Activated B cell treated with CpG ODN at 0.5 μM for 24 hours (primary cell): Measurements from ENCODE around the gene CUX1. TPM values are rescaled to one million over a fixed set of nuclear protein-coding genes. Genes with fewer than 3 reads are reported as not detected.
"Not testable (repeated sequence)": the region's sequence is repeated elsewhere in the genome, so short reads cannot be mapped to it uniquely, and the experiment has no call there.

ENCODE experiments used
- ATAC-seq: fragments of 200-7000 bp; cut with Tn5 transposase; one replicate; pipeline ENCODE4 v1.10.0; 2021; ENCODE audit warnings: low read depth, mild to moderate bottlenecking, moderate library complexity
- CTCF ChIA-PET: fragments of 350-600 bp; sonication (Branson Sonifier 250); formaldehyde crosslinking; loops from one replicate; lab custom pipeline; 2021; ENCODE audit warnings: antibody characterized with exemption; lab: Charles Lee
- POLR2A ChIA-PET: fragments of 350-600 bp; sonication (Branson Sonifier 250); formaldehyde crosslinking; loops from one replicate; lab custom pipeline; 2021; ENCODE audit warnings: antibody characterized with exemption; lab: Charles Lee
- DNase-seq: peaks from one replicate; pipeline ENCODE4 v3.0.0; 2022
- H3K27ac Mint-ChIP-seq: one replicate; pipeline ENCODE4 v1.8.0; 2020; ENCODE audit warnings: mixed read lengths
- H3K27me3 Mint-ChIP-seq: one replicate; pipeline ENCODE4 v1.8.0; 2021; ENCODE audit warnings: mixed read lengths
- H3K36me3 Mint-ChIP-seq: one replicate; pipeline ENCODE4 v1.8.0; 2021; ENCODE audit warnings: low read depth, mixed read lengths
- H3K4me1 Mint-ChIP-seq: one replicate; pipeline ENCODE4 v1.8.0; 2021; ENCODE audit warnings: mixed read lengths
- H3K4me3 Mint-ChIP-seq: one replicate; pipeline ENCODE4 v1.8.0; 2020; ENCODE audit warnings: mild to moderate bottlenecking, mixed read lengths
- H3K9me3 Mint-ChIP-seq: one replicate; pipeline ENCODE4 v1.8.0; 2020; ENCODE audit warnings: mixed read lengths
- intact Hi-C: fragments of 100-400 bp; cut with micrococcal nuclease; formaldehyde crosslinking; loops from one replicate; pipeline ENCODE4 v1.15.1; 2024
- total RNA-seq: library from RNA; stranded (reverse); gene quantifications from 2 replicates; pipeline ENCODE4 v1.2.3, GENCODE V29; 2022
- TF ChIP-seq, protein P1 (sequence below): fragments of 200-600 bp; IDR thresholded peaks from one replicate; pipeline ENCODE4 v1.8.0; 2022; ENCODE audit warnings: antibody characterized with exemption, mild to moderate bottlenecking

CUX1 gene
- total RNA-seq, 1 donor from 2014 or later, result 61.7 TPM

DNA sequence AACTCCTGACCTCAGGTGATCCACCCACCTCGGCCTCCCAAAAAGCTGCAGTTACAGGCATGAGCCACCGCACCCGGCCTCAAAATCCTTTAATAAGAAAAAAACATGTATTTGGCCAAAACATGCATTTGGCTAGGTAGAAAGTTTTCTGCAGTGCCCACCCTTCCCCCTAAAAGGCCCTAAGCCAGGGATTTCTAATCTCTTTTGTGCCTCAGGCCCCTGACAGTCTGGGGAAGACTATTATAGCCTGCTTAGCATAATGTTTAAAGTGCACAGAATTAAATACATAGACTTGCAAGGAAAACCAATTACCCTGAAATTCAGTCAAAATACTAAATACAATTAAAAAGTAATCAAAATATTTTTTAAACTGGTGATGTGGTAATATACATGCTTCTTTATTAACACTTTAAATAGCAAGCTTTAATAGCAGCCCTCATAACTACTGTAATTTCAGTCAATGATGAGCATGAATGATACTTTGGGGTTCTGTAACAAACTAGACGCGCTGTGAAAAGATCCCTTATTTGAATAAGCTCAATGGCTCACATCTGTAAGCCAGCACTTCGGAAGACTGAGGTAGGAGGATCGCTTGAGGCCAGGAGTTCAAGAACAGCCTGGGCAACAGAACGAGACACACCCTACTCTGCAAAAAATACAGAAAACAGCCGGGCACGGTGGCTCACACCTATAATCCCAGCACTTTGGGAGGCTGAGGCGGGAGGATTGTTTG is 508.9 kb downstream of the CUX1 start:
- Mint-ChIP-seq H3K4me3 (no peak overlapping the region), H3K9me3 (no peaks in the 10 kb centered on the region), H3K4me1 (peaks cover 25% of the 10 kb centered on the region), H3K36me3 (peaks cover 11% of the 10 kb centered on the region), H3K27me3 (no peaks in the 10 kb centered on the region), H3K27ac (no peak overlapping the region)
- intact Hi-C loops, result no loop called here
- ChIA-PET POLR2A (interaction anchor here (0.6 kb wide), 1 partner anchor 12 kb away, joined by 4 read pairs; no protein-coding TSS in a partner anchor), CTCF (interaction anchor here (0.7 kb wide), 1 partner anchor 14 kb away, joined by 3 read pairs; no protein-coding TSS in a partner anchor)
- DNase-seq (no peak), ATAC-seq (no peak)
- TF ChIP-seq, protein P1, sequence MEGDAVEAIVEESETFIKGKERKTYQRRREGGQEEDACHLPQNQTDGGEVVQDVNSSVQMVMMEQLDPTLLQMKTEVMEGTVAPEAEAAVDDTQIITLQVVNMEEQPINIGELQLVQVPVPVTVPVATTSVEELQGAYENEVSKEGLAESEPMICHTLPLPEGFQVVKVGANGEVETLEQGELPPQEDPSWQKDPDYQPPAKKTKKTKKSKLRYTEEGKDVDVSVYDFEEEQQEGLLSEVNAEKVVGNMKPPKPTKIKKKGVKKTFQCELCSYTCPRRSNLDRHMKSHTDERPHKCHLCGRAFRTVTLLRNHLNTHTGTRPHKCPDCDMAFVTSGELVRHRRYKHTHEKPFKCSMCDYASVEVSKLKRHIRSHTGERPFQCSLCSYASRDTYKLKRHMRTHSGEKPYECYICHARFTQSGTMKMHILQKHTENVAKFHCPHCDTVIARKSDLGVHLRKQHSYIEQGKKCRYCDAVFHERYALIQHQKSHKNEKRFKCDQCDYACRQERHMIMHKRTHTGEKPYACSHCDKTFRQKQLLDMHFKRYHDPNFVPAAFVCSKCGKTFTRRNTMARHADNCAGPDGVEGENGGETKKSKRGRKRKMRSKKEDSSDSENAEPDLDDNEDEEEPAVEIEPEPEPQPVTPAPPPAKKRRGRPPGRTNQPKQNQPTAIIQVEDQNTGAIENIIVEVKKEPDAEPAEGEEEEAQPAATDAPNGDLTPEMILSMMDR, result no peak

DNA sequence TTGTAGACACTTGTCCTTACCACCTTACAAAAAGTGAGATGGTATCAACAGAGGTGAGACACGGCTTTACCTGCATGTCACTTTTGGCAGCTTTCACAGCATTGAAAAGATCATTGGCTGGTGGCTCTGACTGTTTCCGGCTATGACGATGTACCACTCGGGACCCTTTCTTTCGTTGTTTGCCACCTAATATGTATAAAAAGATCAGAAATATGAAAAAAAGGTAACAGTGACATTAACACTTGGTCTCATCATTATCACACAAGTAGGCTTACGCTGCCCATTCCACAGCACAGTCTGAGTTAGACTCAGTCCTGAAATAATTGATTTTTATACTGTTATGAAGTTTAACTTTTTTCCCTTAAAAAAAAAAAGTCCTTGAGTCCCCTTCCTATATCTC is 509.8 kb downstream of the CUX1 start:
- H3K27me3 Mint-ChIP-seq, CTCF ChIA-PET, intact Hi-C loops, H3K4me3 Mint-ChIP-seq, H3K27ac Mint-ChIP-seq, ATAC-seq, DNase-seq, H3K36me3 Mint-ChIP-seq, H3K9me3 Mint-ChIP-seq: not testable (repeated sequence)
- POLR2A ChIA-PET, result interaction anchor here (0.6 kb wide), 1 partner anchor 11 kb away, joined by 4 read pairs; no protein-coding TSS in a partner anchor
- peaks cover 29% of the 10 kb centered on the region for H3K4me1 Mint-ChIP-seq

DNA sequence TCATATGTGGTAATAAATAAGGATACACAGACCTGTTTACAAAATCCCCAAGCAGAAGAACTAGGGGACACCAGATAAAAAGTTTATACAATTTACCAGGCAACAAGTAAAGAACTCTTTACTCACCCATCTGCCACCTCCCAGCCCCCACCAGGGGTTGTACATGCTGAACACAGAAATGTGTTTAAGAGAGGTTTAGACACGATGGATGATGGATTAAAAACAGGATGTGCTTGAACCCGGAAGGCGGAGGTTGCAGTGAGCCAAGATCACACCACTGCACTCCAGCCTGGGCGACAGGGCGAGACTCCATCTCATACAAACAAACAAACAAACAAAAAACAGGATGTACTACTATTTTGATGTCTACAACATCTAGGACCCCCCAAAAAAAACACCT is 511.4 kb downstream of the CUX1 start:
- H3K36me3 Mint-ChIP-seq, ATAC-seq, H3K27ac Mint-ChIP-seq, DNase-seq, H3K9me3 Mint-ChIP-seq, intact Hi-C loops, CTCF ChIA-PET, H3K4me3 Mint-ChIP-seq, H3K27me3 Mint-ChIP-seq, POLR2A ChIA-PET: not testable (repeated sequence)
- peaks cover 22% of the 10 kb centered on the region for H3K4me1 Mint-ChIP-seq

DNA sequence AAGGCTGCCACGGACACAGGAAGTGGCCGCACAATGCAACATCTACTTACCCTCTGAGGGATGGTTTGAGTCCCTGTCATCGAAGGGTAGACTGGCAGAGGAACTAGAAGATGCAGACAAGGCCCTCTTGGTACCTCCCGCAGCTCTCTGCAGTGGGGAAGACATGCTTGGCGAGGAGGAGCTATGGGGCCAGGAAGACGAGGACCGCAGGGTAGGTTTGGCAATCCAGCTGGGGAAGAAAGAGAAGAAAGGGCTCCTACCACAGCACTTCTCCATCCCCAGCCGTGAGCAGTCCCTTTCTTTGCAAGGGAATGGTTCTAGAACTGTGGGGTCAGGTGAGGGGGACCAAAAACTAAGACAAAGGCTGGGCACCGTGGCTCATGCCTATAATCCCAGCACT is 511.9 kb downstream of the CUX1 start:
- H3K36me3 Mint-ChIP-seq, CTCF ChIA-PET, intact Hi-C loops, H3K9me3 Mint-ChIP-seq, DNase-seq, H3K27me3 Mint-ChIP-seq, H3K4me3 Mint-ChIP-seq, ATAC-seq, H3K27ac Mint-ChIP-seq: not testable (repeated sequence)
- peaks cover 22% of the 10 kb centered on the region for H3K4me1 Mint-ChIP-seq
- POLR2A ChIA-PET, result interaction anchor here (1.3 kb wide), 1 partner anchor 10 kb away, joined by 3 read pairs; no protein-coding TSS in a partner anchor

DNA sequence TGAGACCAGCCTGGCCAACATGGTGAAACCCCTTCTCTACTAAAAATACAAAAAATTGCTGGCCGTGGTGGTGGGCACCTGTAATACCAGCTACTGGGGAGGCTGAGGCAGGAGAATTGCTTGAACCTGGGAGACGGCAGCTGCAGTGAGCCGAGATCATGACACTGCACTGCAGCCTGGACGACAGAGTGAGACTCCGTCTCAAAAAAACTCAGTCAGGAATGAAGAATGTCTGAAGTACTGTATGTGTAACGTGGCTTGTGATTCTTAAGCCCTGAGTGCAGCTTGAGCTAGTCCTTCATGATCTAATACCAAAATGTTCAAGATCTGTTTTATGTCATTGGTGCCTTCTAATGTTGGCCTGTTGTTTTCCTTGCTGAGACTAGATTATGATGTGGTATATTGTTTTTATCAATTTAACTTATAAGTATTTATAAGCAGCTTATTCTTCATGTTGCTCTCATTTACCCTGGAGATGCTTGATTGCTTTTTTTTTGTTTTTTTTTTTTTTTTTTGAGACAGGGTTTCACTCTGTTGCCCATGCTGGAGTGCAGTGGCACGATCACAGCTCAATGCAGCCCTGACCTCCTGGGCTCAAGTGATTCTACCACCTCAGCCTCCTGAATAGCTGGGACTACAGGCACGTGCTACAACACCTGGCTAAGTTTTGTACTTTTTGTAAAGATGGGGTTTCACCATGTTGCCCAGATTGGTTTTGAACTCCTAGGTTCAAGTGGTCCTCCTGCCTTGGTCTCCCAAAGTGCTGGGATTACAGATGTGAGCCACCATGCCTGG is 513.4 kb downstream of the CUX1 start:
- H3K9me3 Mint-ChIP-seq, ATAC-seq, H3K36me3 Mint-ChIP-seq, intact Hi-C loops, H3K27me3 Mint-ChIP-seq, CTCF ChIA-PET, DNase-seq: not testable (repeated sequence)
- peaks cover 27% of the 10 kb centered on the region for H3K4me1 Mint-ChIP-seq
- POLR2A ChIA-PET, result interaction anchor here (0.7 to 1.3 kb wide), 3 partner anchors 11 to 44 kb away, joined by 3 to 7 read pairs (median 3); no protein-coding TSS in a partner anchor
- peak overlapping the region; percentile 26 for H3K27ac Mint-ChIP-seq
- peak overlapping the region; percentile 16 for H3K4me3 Mint-ChIP-seq

Other genes with a start within 250 kb of the CUX1 start
- gene MYL10, start 188.3 kb upstream of the CUX1 start, total RNA-seq, result not detected in 2 replicates